ENCODE data around the gene SETBP1. TPM values are rescaled to one million over a fixed set of nuclear protein-coding genes. Genes with fewer than 3 reads are reported as not detected.
A peak's percentile ranks its signal among the peaks of the same experiment; 100 is the strongest.

Gene SETBP1
- total and polyA plus RNA-seq, 8 donors, result 1.4 to 66.5 (median 20.1) TPM

DNA sequence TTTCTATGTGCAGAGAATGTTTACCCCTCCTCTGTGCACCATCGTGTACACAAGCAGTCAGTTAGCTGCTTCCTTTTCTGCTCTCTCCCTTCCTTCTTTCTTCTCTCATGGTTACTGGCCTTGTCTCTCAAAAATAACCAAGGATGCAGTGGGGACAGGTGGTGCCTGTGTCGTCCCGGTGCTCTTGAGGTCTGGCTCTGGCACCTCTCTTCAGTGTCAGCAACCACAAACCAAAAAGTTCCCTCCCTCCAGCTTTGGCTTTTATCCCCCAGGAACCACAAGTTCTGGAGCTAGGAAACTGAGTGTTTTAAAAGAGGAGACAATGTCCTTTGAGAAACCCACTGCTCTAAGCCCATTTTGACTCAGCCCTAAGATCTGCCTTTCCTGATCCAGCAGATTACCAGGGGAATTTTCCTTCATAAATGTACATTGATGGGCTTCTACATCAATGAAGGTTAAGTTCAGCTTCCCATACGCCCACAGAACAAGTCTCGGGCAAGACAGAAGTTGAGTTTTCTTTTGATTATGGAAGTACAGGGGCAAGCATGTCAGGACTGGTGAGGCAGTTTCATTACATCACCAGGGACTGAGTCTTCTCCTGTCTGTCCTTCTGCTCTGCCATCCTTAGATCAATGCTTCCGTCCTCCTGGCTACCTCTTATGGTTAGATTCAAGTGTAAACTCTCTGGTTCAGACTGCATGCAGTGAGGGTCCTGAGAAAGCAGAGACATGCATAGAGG, 232.2 kb downstream of the SETBP1 start:
- H3K4me1 ChIP-seq, result peaks cover 23 to 64% (median 44%) of the 10 kb centered on the region in 4 donors
- no peak overlapping the region for H3K4me3 ChIP-seq

DNA sequence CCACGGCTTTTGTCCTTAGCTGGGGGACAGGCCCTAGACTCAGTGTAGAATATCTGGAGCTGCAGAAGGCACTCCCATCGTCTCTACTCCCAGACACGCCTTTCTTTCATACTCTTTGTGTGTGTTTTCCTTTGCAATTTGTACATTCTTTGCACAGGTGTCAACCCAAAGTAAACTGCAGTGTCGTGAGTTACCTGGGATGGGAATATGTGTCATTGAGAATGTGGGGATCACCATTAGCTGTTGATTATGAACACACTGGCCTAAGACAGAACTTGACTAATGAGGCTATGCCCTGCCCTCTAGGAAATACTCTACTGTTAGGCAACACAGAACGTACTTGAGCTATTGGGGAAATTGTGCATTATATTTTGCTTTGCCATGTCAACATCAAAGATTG, 233.3 kb downstream of the SETBP1 start:
- no peaks in the 10 kb centered on the region for H3K27me3 ChIP-seq
- no peak for DNase-seq
- TF ChIP-seq EP300 (IDR thresholded peaks at IDR 0.05) (no peak), POLR2AphosphoS5 (IDR thresholded peaks at IDR 0.05) (no peak), POLR2A (IDR thresholded peaks at IDR 0.05) (no peak)
- TF ChIP-seq, protein P1, sequence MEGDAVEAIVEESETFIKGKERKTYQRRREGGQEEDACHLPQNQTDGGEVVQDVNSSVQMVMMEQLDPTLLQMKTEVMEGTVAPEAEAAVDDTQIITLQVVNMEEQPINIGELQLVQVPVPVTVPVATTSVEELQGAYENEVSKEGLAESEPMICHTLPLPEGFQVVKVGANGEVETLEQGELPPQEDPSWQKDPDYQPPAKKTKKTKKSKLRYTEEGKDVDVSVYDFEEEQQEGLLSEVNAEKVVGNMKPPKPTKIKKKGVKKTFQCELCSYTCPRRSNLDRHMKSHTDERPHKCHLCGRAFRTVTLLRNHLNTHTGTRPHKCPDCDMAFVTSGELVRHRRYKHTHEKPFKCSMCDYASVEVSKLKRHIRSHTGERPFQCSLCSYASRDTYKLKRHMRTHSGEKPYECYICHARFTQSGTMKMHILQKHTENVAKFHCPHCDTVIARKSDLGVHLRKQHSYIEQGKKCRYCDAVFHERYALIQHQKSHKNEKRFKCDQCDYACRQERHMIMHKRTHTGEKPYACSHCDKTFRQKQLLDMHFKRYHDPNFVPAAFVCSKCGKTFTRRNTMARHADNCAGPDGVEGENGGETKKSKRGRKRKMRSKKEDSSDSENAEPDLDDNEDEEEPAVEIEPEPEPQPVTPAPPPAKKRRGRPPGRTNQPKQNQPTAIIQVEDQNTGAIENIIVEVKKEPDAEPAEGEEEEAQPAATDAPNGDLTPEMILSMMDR (IDR thresholded peaks at IDR 0.05), result no peak
- H3K36me3 ChIP-seq, result no peaks in the 10 kb centered on the region
- no peaks in the 10 kb centered on the region for H3K9me3 ChIP-seq
- no peak overlapping the region for H3K27ac ChIP-seq
- 67 to 85% (median 77%) methylated on average over 5 of the region's 5 CpGs for WGBS, 5 donors
- H3K4me3 ChIP-seq, result no peak overlapping the region
- intact Hi-C loops (cut with DNase I; ENCODE audit: low total_unique reads), result no loop called here
- peaks cover 31 to 74% (median 51%) of the 10 kb centered on the region in 4 donors for H3K4me1 ChIP-seq

More for the DNA sequence above, 232.2 kb downstream of the SETBP1 start:
- no peaks in the 10 kb centered on the region for H3K27me3 ChIP-seq
- H3K36me3 ChIP-seq, result no peaks in the 10 kb centered on the region
- no peaks in the 10 kb centered on the region for H3K9me3 ChIP-seq
- WGBS, 5 donors, result 71 to 81% (median 76%) methylated on average over 6 of the region's 6 CpGs
- intact Hi-C loops (cut with DNase I; ENCODE audit: low total_unique reads), result no loop called here
- no peak overlapping the region for H3K27ac ChIP-seq
- no peak for DNase-seq
- TF ChIP-seq POLR2A (IDR thresholded peaks at IDR 0.05) (no peak), EP300 (IDR thresholded peaks at IDR 0.05) (no peak), POLR2AphosphoS5 (IDR thresholded peaks at IDR 0.05) (no peak)
- TF ChIP-seq, protein P1 (IDR thresholded peaks at IDR 0.05), result no peak

DNA sequence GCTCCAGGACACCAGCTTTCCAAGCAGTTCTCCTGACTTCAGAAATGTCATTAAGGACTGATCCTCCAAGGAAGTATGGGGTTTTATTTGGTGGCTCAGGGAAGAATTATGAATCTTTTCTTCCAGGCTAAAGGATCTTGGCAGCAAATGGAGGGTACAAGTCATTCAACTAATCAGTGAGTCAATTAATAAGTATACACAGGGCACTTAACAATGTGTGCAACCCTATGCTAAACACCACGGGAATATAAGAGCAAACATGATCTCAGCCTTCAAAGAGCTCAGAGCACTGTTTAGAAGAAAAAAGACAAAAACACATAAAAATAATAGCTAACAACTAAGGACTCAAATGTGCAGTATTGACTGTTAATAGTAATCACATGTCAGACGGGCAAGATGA, 234.5 kb downstream of the SETBP1 start:
- Histone ChIP-seq H3K4me1 (peaks cover 31 to 73% (median 47%) of the 10 kb centered on the region in 4 donors), H3K36me3 (no peaks in the 10 kb centered on the region), H3K27me3 (no peaks in the 10 kb centered on the region), H3K4me3 (no peak overlapping the region), H3K27ac (peak overlapping the region; percentile 70 to 86 (median 74)), H3K9me3 (no peaks in the 10 kb centered on the region)
- no peak for TF ChIP-seq POLR2A (IDR thresholded peaks at IDR 0.05)
- TF ChIP-seq POLR2AphosphoS5 (IDR thresholded peaks at IDR 0.05), result peak in 1 of 3 donors; percentile 8
- TF ChIP-seq, protein P1 (IDR thresholded peaks at IDR 0.05), result no peak
- no peak for TF ChIP-seq EP300 (IDR thresholded peaks at IDR 0.05)
- intact Hi-C loops (cut with DNase I; ENCODE audit: low total_unique reads), result no loop called here
- 25 to 64% (median 37%) methylated on average over 2 of the region's 2 CpGs for WGBS, 5 donors
- no peak for DNase-seq

DNA sequence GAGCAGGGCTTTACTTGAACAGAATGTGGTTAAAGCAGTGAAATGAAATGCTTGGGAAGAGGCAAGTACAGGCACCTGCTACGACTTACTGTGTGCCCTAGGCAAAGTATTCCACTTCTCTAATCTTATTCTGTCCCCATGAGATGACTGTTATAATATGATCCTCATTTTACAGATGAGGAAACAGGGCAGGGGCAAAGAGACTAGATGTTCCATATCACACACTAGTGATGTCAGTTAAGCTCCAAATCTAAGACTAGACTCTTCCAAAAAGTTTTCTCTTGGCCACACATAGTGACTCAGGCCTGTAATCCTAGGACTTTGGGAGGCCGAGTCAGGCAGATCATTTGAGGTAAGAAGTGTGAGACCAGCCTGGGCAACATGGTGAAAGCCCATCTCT, 235.0 kb downstream of the SETBP1 start:
- TF ChIP-seq POLR2AphosphoS5 (IDR thresholded peaks at IDR 0.05) (no peak), POLR2A (IDR thresholded peaks at IDR 0.05) (no peak), EP300 (IDR thresholded peaks at IDR 0.05) (no peak)
- TF ChIP-seq, protein P1 (IDR thresholded peaks at IDR 0.05), result no peak
- H3K27me3 ChIP-seq, result no peaks in the 10 kb centered on the region
- H3K4me3 ChIP-seq, result no peak overlapping the region
- WGBS, 5 donors, result 55 to 86% (median 64%) methylated on average over 2 of the region's 2 CpGs
- H3K9me3 ChIP-seq, result no peaks in the 10 kb centered on the region
- H3K27ac ChIP-seq, result peak overlapping the region; percentile 70 to 86 (median 74)
- H3K4me1 ChIP-seq, result peaks cover 31 to 73% (median 47%) of the 10 kb centered on the region in 4 donors
- no peak for DNase-seq
- H3K36me3 ChIP-seq, result no peaks in the 10 kb centered on the region
- intact Hi-C loops (cut with DNase I; ENCODE audit: low total_unique reads), result no loop called here

Data from stomach (tissue), 9 donors.